Muscle layer of duodenum (tissue), 2 donors: ENCODE measurements around the gene RIMBP3C.
"Not testable (repeated sequence)": the region's sequence is repeated elsewhere in the genome, so short reads cannot be mapped to it uniquely, and the experiment has no call there.

Source experiments
- H3K27ac ChIP-seq: one replicate; pipeline ENCODE4 v1.7.0; 2013; ENCODE audit warnings: mild to moderate bottlenecking, low read length
- H3K27me3 ChIP-seq: one replicate; pipeline ENCODE4 v1.7.0; 2013; ENCODE audit warnings: low read depth, mild to moderate bottlenecking, control low read depth, low read length
- H3K36me3 ChIP-seq, 2 donors: one replicate each; pipeline ENCODE4 v1.7.0; 2013; ENCODE audit warnings: low read length in 2 of 2, control low read depth in 1 of 2, mild to moderate bottlenecking in 1 of 2; ENCODE audit not compliant: insufficient read depth in 2 of 2, control insufficient read depth in 1 of 2
- H3K4me1 ChIP-seq, 2 donors: one replicate each; pipeline ENCODE4 v1.7.0; 2013; ENCODE audit warnings: low read length in 2 of 2, mild to moderate bottlenecking in 2 of 2, control low read depth in 1 of 2, moderate library complexity in 1 of 2; ENCODE audit not compliant: insufficient read depth in 2 of 2, control insufficient read depth in 1 of 2
- H3K4me3 ChIP-seq, 2 donors: one replicate each; pipeline ENCODE4 v1.7.0; 2013; ENCODE audit warnings: low read length in 2 of 2, low read depth in 1 of 2, mild to moderate bottlenecking in 1 of 2
- H3K9me3 ChIP-seq, 2 donors: one replicate each; pipeline ENCODE4 v1.7.0; 2013; ENCODE audit warnings: low read length in 2 of 2, control low read depth in 1 of 2, mild to moderate bottlenecking in 1 of 2; ENCODE audit not compliant: control insufficient read depth in 1 of 2
- donor health status: healthy.

The RIMBP3C gene

GRCh38 chr22:21515234-21515633, 36.0 kb downstream of the RIMBP3C start:
- H3K27ac ChIP-seq, H3K9me3 ChIP-seq, H3K27me3 ChIP-seq, H3K36me3 ChIP-seq, H3K4me3 ChIP-seq, H3K4me1 ChIP-seq: not testable (repeated sequence)

- not testable (repeated sequence) for H3K36me3 ChIP-seq, H3K27ac ChIP-seq, H3K4me1 ChIP-seq, H3K27me3 ChIP-seq, H3K9me3 ChIP-seq, H3K4me3 ChIP-seq
Observed at GRCh38 chr22:21514117-21514516, 37.1 kb downstream of the RIMBP3C start.

- H3K9me3 ChIP-seq, H3K27ac ChIP-seq, H3K27me3 ChIP-seq, H3K4me1 ChIP-seq, H3K36me3 ChIP-seq, H3K4me3 ChIP-seq: not testable (repeated sequence)
Observed at GRCh38 chr22:21512022-21512421, 39.2 kb downstream of the RIMBP3C start.

- H3K9me3 ChIP-seq, H3K4me1 ChIP-seq: not testable (repeated sequence)
Observed at GRCh38 chr22:21510397-21510796, 40.9 kb downstream of the RIMBP3C start.

GRCh38 chr22:21499623-21500506, 51.4 kb downstream of the RIMBP3C start:
- H3K27me3 ChIP-seq, H3K9me3 ChIP-seq, H3K27ac ChIP-seq, H3K4me1 ChIP-seq, H3K4me3 ChIP-seq, H3K36me3 ChIP-seq: not testable (repeated sequence)

More at GRCh38 chr22:21510397-21510796, 40.9 kb downstream of the RIMBP3C start:
- H3K27ac ChIP-seq, H3K36me3 ChIP-seq, H3K27me3 ChIP-seq, H3K4me3 ChIP-seq: not testable (repeated sequence)

GRCh38 chr22:21498489-21498888, 52.8 kb downstream of the RIMBP3C start:
- not testable (repeated sequence) for H3K4me3 ChIP-seq, H3K4me1 ChIP-seq, H3K27me3 ChIP-seq, H3K36me3 ChIP-seq, H3K27ac ChIP-seq, H3K9me3 ChIP-seq

GRCh38 chr22:21497984-21498383, 53.3 kb downstream of the RIMBP3C start:
- not testable (repeated sequence) for H3K27ac ChIP-seq, H3K27me3 ChIP-seq, H3K9me3 ChIP-seq, H3K4me1 ChIP-seq, H3K36me3 ChIP-seq, H3K4me3 ChIP-seq
